WI38 (cell line): ENCODE measurements around the gene CREBRF.
"Not testable (repeated sequence)": the region's sequence is repeated elsewhere in the genome, so short reads cannot be mapped to it uniquely, and the experiment has no call there.

Experiments
- H3K4me3 ChIP-seq: 2 replicates; pipeline ENCODE4 v1.5.1; 2011; ENCODE audit warnings: low read depth, mild to moderate bottlenecking, control low read depth, low read length
- CTCF ChIP-seq: IDR thresholded peaks from 2 replicates; pipeline ENCODE4 v1.5.1; 2012; ENCODE audit warnings: low read depth, mild to moderate bottlenecking, control low read depth, low read length

The CREBRF gene

GRCh38 chr5:173103411-173103810 is 47.3 kb downstream of the CREBRF start:
- TF ChIP-seq CTCF, result no peak
- H3K4me3 ChIP-seq, result no peak overlapping the region

- no peak for TF ChIP-seq CTCF
- H3K4me3 ChIP-seq, result no peak overlapping the region
Observed at GRCh38 chr5:173108914-173109313, 52.8 kb downstream of the CREBRF start.

GRCh38 chr5:173114536-173114935 is 58.4 kb downstream of the CREBRF start:
- no peak for TF ChIP-seq CTCF
- H3K4me3 ChIP-seq, result no peak overlapping the region

GRCh38 chr5:173119719-173120118 is 63.6 kb downstream of the CREBRF start:
- no peak for TF ChIP-seq CTCF
- H3K4me3 ChIP-seq, result no peak overlapping the region

- H3K4me3 ChIP-seq, result no peak overlapping the region
- no peak for TF ChIP-seq CTCF
Observed at GRCh38 chr5:173123416-173123815, 67.3 kb downstream of the CREBRF start.

GRCh38 chr5:173132166-173132565 is 76.0 kb downstream of the CREBRF start:
- not testable (repeated sequence) for H3K4me3 ChIP-seq

- TF ChIP-seq CTCF, result no peak
- H3K4me3 ChIP-seq, result no peak overlapping the region
Observed at GRCh38 chr5:173138707-173139106, 82.6 kb downstream of the CREBRF start.

GRCh38 chr5:173139631-173140030 is 83.5 kb downstream of the CREBRF start:
- TF ChIP-seq CTCF, result no peak
- no peak overlapping the region for H3K4me3 ChIP-seq
